Uterus (tissue), 2 donors: Measurements from ENCODE around the gene CAPZB.

ENCODE experiments used
- POLR2A ChIP-seq, 2 donors: fragments of 450-650 bp; IDR thresholded peaks; one replicate each; pipeline ENCODE4 v1.6.1; 2016; ENCODE audit warnings: antibody characterized with exemption in 2 of 2, mild to moderate bottlenecking in 1 of 2, moderate library complexity in 1 of 2
- TF ChIP-seq, protein P1 (sequence below), 4 experiments: fragments of 200-600 bp in 2 of 4; fragments of 450-650 bp in 2 of 4; sonication (generic) in 2 of 4; IDR thresholded peaks; one replicate each; pipeline ENCODE4 v1.5.1; 2016 to 2019; ENCODE audit warnings: antibody characterized with exemption in 4 of 4, mild to moderate bottlenecking in 2 of 4, moderate library complexity in 1 of 4

DNA sequence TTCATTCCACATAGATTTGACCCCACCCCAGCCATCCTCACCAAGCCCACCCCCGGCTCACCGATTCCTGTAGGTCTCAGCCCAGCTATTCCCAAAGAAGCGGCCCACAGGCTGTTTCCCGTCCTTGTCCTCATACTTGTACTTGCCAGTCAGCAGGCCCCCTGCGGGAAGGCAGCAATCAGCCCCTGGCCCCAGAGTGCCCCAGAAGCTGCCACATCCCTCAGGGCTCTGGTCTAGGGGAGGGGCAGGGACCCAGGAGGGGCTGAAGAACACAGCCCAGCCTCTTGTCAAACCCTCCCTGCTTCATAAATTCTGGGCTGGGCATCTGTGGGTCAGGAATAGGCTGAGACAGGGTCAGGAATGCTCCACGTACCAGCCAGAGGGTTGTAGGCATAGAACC lies 178.4 kb downstream of the CAPZB start:
- TF ChIP-seq, protein P1, sequence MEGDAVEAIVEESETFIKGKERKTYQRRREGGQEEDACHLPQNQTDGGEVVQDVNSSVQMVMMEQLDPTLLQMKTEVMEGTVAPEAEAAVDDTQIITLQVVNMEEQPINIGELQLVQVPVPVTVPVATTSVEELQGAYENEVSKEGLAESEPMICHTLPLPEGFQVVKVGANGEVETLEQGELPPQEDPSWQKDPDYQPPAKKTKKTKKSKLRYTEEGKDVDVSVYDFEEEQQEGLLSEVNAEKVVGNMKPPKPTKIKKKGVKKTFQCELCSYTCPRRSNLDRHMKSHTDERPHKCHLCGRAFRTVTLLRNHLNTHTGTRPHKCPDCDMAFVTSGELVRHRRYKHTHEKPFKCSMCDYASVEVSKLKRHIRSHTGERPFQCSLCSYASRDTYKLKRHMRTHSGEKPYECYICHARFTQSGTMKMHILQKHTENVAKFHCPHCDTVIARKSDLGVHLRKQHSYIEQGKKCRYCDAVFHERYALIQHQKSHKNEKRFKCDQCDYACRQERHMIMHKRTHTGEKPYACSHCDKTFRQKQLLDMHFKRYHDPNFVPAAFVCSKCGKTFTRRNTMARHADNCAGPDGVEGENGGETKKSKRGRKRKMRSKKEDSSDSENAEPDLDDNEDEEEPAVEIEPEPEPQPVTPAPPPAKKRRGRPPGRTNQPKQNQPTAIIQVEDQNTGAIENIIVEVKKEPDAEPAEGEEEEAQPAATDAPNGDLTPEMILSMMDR (IDR thresholded peaks at IDR 0.05), result no peak
- no peak for TF ChIP-seq POLR2A (IDR thresholded peaks at IDR 0.05)
